HUES64 (cell line): ENCODE measurements around the gene OTULIN.

Source experiments
- H3K27ac ChIP-seq: 2 replicates; pipeline ENCODE4 v1.7.0; 2013; ENCODE audit warnings: low read depth, low read length, inconsistent platforms
- H3K27me3 ChIP-seq: 2 replicates; pipeline ENCODE4 v1.6.1; 2013; ENCODE audit warnings: mild to moderate bottlenecking, low read length; ENCODE audit not compliant: insufficient read depth
- H3K36me3 ChIP-seq: 2 replicates; pipeline ENCODE4 v1.6.1; 2013; ENCODE audit warnings: mild to moderate bottlenecking, low read length; ENCODE audit not compliant: insufficient read depth
- H3K4me1 ChIP-seq: 2 replicates; pipeline ENCODE4 v1.6.1; 2013; ENCODE audit warnings: mild to moderate bottlenecking, low read length, moderate library complexity; ENCODE audit not compliant: insufficient read depth
- H3K4me3 ChIP-seq: 2 replicates; pipeline ENCODE4 v1.5.1; 2013; ENCODE audit warnings: mild to moderate bottlenecking, low read length, moderate library complexity
- H3K9ac ChIP-seq: 2 replicates; pipeline ENCODE4 v1.6.1; 2013; ENCODE audit warnings: mild to moderate bottlenecking, low read depth, low read length
- H3K9me3 ChIP-seq: 2 replicates; pipeline ENCODE4 v1.6.1; 2013; ENCODE audit warnings: low read depth, low read length; ENCODE audit not compliant: insufficient read depth
- WGBS: fragments of 150-250, 120-280 bp; methylation state at CpG from one replicate; pipeline ENCODE4 v1.1.7; 2013; ENCODE audit warnings: missing lambda C conversion rate; 5-methylcytosine and 5-hydroxymethylcytosine counted together

Gene OTULIN

GRCh38 chr5:14712131-14712530 is 47.6 kb downstream of the OTULIN start:
- Histone ChIP-seq H3K9ac (no peak overlapping the region), H3K9me3 (no peaks in the 10 kb centered on the region), H3K36me3 (peaks cover 43% of the 10 kb centered on the region), H3K27ac (no peak overlapping the region), H3K4me1 (no peaks in the 10 kb centered on the region), H3K27me3 (no peaks in the 10 kb centered on the region), H3K4me3 (no peak overlapping the region)
- WGBS = 96% methylated on average over 11 of the region's 11 CpGs

DNA sequence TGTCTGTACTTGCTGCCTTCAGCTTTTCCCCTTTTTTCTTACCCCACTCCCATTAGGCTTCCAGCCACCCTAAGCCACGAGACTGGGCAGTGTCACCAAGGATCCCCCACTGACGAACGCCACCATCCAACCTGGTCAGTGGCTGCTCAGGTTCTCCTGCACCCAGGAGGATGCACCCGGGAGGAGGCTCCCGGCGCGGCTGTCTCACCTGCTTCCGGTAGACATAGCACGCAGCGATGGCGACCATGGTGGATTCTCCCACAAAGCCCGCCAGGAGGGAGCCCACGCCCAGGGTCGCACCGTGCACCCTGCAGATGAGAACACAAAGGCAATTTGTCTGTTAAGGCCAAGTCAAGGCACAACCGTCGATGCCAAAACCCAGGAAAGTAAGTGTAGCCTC is 48.1 kb downstream of the OTULIN start:
- Histone ChIP-seq H3K27ac (no peak overlapping the region), H3K36me3 (peaks cover 43% of the 10 kb centered on the region), H3K27me3 (no peaks in the 10 kb centered on the region), H3K4me3 (no peak overlapping the region), H3K4me1 (no peaks in the 10 kb centered on the region), H3K9ac (no peak overlapping the region), H3K9me3 (no peaks in the 10 kb centered on the region)
- WGBS = 96% methylated on average over 17 of the region's 17 CpGs

DNA sequence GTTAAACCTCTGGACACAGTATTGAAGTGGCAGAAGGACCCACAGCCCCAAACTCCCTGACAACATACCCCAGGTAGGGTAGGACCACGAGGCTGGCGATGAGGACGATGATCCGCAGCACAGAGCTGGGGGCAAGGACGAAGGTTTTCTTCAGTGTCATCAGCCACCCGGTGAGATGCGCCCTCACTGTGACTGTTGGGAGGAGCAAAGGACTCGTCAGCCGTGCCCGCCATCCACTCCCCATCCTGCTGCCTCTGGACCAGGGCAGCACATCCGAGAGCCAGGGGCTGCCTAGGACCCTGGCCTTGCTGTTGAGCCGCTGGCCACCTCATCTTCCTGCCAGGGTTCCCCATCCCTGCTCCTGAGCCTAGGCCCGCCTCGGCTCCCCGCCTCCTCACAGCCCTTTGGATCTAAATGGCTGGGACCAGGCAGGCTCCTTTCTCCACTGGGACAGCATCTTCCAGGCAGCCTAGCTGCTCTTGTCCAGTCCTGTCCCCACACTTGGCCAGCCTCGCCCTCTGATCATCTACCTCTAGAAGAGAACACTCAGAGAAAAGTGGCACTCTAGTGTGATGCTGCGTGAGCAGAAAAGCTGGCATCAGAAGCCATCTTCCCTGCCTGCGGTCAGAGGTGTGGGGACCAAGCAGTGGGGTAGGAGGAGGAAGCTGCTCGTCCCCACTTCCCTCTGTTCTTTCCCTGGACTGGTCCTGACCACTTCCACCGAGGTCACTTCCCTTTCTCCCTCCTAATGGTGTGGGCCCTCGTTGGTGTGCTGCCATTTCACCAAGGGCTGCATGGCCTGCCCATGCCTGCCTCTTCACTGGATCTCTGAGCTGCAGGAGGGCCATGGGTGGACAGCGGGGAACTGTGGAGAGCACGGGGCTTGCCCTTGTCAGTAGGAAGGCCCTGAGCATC is 49.2 kb downstream of the OTULIN start:
- no peaks in the 10 kb centered on the region for H3K9me3 ChIP-seq
- no peak overlapping the region for H3K4me3 ChIP-seq
- no peak overlapping the region for H3K27ac ChIP-seq
- H3K4me1 ChIP-seq = no peaks in the 10 kb centered on the region
- H3K9ac ChIP-seq = no peak overlapping the region
- 95% methylated on average over 23 of the region's 23 CpGs for WGBS
- no peaks in the 10 kb centered on the region for H3K27me3 ChIP-seq
- peaks cover 43% of the 10 kb centered on the region for H3K36me3 ChIP-seq

DNA sequence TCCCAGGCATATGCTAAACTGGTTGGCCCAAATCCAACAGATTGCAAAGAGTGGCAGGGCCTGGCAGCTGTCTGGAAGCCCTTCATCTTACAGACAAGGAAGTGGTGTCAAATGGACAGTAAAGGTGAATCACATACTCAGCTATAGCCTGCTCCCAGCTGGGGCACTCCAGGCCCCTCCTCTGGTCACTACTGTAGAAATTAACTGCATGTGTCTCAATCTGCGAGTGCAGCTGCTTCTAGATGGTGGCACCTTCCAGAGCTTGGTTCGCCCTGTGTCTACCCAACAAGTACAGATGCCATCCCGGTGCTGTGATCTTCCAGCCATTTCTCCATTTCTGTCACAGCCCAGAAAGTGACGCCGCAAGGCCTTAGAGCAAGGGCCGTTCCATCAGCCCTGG is 50.2 kb downstream of the OTULIN start:
- H3K36me3 ChIP-seq = peaks cover 38% of the 10 kb centered on the region
- no peak overlapping the region for H3K4me3 ChIP-seq
- H3K9me3 ChIP-seq = no peaks in the 10 kb centered on the region
- H3K27ac ChIP-seq = no peak overlapping the region
- WGBS = 96% methylated on average over 6 of the region's 6 CpGs
- no peaks in the 10 kb centered on the region for H3K4me1 ChIP-seq
- no peak overlapping the region for H3K9ac ChIP-seq
- H3K27me3 ChIP-seq = no peaks in the 10 kb centered on the region

DNA sequence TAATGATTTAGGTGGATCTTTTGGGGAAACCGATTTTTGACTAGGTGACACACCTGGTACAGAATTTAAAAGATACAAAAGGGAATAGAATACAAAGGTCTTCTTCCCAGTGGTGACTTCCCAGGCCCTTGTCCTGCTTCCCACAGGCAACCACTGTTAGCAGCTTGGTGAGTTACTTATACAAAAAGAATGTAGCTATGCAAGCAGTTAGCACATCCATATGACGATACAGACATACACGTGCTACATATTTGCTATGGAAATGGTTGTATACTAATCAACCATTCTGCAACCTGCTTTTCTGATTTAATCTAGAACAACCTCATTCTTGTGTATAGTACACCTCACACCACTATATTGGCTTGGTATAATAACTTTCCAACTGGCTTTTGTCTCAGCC is 51.0 kb downstream of the OTULIN start:
- Histone ChIP-seq H3K27me3 (no peaks in the 10 kb centered on the region), H3K9me3 (no peaks in the 10 kb centered on the region), H3K27ac (no peak overlapping the region), H3K9ac (no peak overlapping the region), H3K36me3 (peaks cover 33% of the 10 kb centered on the region), H3K4me1 (no peaks in the 10 kb centered on the region), H3K4me3 (no peak overlapping the region)
- 97% methylated on average over 3 of the region's 3 CpGs for WGBS

- Histone ChIP-seq H3K9ac (no peak overlapping the region), H3K4me1 (no peaks in the 10 kb centered on the region), H3K36me3 (peaks cover 19% of the 10 kb centered on the region), H3K27me3 (no peaks in the 10 kb centered on the region), H3K27ac (no peak overlapping the region), H3K9me3 (no peaks in the 10 kb centered on the region), H3K4me3 (no peak overlapping the region)
- 95% methylated on average over 11 of the region's 13 CpGs for WGBS
These were observed 52.5 kb downstream of the OTULIN start for GRCh38 chr5:14716755-14717752.

GRCh38 chr5:14718778-14719177 is 54.3 kb downstream of the OTULIN start:
- H3K4me1 ChIP-seq = no peaks in the 10 kb centered on the region
- no peaks in the 10 kb centered on the region for H3K9me3 ChIP-seq
- no peak overlapping the region for H3K4me3 ChIP-seq
- no peak overlapping the region for H3K27ac ChIP-seq
- no peak overlapping the region for H3K9ac ChIP-seq
- no peaks in the 10 kb centered on the region for H3K27me3 ChIP-seq
- 95% methylated on average over 4 of the region's 5 CpGs for WGBS
- H3K36me3 ChIP-seq = peaks cover 4% of the 10 kb centered on the region; the same call in 1 of the 2 replicates

DNA sequence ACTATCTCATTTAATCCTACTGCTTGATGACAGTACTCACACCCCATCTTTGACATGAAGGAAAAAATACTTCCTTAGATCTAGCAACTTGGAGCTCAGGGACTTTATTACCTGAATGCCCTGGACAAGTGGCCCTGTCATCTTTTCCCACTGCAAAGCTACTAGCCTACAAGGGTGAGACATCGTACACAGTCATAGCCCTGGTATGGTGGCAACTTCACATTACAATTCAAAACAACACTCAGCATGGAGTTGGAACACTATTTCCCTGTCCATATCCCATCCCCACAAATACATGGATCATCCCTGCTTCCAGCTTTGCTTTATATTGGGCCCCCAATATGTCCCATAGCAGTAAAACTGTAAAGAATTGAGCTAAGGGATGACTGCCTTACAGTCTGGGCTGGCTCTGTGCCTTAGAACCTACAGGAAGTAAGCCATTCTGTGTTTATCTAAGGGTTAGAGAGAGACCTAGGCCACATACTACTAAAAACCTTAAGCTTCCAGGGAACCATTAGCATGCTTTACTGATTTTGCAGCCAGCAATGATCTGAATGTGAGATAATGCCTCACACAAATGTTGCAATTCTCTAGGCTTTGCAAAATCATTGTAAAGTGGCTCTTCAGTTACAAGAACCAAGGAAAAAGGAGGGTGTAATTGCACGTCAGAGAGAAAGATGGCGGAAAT is 55.9 kb downstream of the OTULIN start:
- Histone ChIP-seq H3K4me3 (no peak overlapping the region), H3K36me3 (peaks cover 3% of the 10 kb centered on the region; the same call in 1 of the 2 replicates), H3K9ac (no peak overlapping the region), H3K4me1 (no peaks in the 10 kb centered on the region), H3K27ac (no peak overlapping the region), H3K27me3 (no peaks in the 10 kb centered on the region), H3K9me3 (no peaks in the 10 kb centered on the region)
- WGBS = 93% methylated on average over 3 of the region's 3 CpGs

- Histone ChIP-seq H3K36me3 (no peaks in the 10 kb centered on the region), H3K9me3 (no peaks in the 10 kb centered on the region), H3K27me3 (no peaks in the 10 kb centered on the region), H3K4me3 (no peak overlapping the region), H3K27ac (no peak overlapping the region), H3K9ac (no peak overlapping the region), H3K4me1 (0 out of 2 replicates have a peak, but pooled peaks cover 4% of the 10 kb centered on the region)
- 94% methylated on average over 7 of the region's 7 CpGs for WGBS
These were observed 57.6 kb downstream of the OTULIN start for GRCh38 chr5:14721990-14722656.

GRCh38 chr5:14722923-14723322 is 58.4 kb downstream of the OTULIN start:
- H3K9ac ChIP-seq = no peak overlapping the region
- no peaks in the 10 kb centered on the region for H3K36me3 ChIP-seq
- no peaks in the 10 kb centered on the region for H3K27me3 ChIP-seq
- no peaks in the 10 kb centered on the region for H3K9me3 ChIP-seq
- no peak overlapping the region for H3K27ac ChIP-seq
- peaks cover 9% of the 10 kb centered on the region for H3K4me1 ChIP-seq
- no peak overlapping the region for H3K4me3 ChIP-seq
- WGBS = 97% methylated on average over 8 of the region's 8 CpGs
